Upper lobe of left lung (tissue), 4 donors: ENCODE results near the gene TPRX1.
"Not testable (repeated sequence)": the region's sequence is repeated elsewhere in the genome, so short reads cannot be mapped to it uniquely, and the experiment has no call there.

ENCODE experiments used
- POLR2A ChIP-seq, 4 donors: fragments of 450-650 bp; IDR thresholded peaks; one replicate each; pipeline ENCODE4 v1.5.1; 2016 to 2017; ENCODE audit warnings: antibody characterized with exemption in 4 of 4, mild to moderate bottlenecking in 2 of 4
- POLR2AphosphoS5 ChIP-seq, 2 donors: sonication (generic); formaldehyde crosslinking; IDR thresholded peaks; one replicate each; pipeline ENCODE4 v1.5.1; 2017; ENCODE audit warnings: antibody characterized with exemption in 2 of 2
- TF ChIP-seq, protein P1 (sequence below), 6 experiments: fragments of 450-650 bp in 4 of 6; fragments of 200-600 bp in 2 of 6; sonication (generic) in 2 of 6; IDR thresholded peaks; one replicate each; pipeline ENCODE4 v1.5.1; 2016 to 2019; ENCODE audit warnings: antibody characterized with exemption in 6 of 6

- not testable (repeated sequence) for TF ChIP-seq POLR2AphosphoS5, POLR2A (IDR thresholded peaks at IDR 0.05)
- TF ChIP-seq, protein P1, sequence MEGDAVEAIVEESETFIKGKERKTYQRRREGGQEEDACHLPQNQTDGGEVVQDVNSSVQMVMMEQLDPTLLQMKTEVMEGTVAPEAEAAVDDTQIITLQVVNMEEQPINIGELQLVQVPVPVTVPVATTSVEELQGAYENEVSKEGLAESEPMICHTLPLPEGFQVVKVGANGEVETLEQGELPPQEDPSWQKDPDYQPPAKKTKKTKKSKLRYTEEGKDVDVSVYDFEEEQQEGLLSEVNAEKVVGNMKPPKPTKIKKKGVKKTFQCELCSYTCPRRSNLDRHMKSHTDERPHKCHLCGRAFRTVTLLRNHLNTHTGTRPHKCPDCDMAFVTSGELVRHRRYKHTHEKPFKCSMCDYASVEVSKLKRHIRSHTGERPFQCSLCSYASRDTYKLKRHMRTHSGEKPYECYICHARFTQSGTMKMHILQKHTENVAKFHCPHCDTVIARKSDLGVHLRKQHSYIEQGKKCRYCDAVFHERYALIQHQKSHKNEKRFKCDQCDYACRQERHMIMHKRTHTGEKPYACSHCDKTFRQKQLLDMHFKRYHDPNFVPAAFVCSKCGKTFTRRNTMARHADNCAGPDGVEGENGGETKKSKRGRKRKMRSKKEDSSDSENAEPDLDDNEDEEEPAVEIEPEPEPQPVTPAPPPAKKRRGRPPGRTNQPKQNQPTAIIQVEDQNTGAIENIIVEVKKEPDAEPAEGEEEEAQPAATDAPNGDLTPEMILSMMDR (IDR thresholded peaks at IDR 0.05): not testable (repeated sequence)
Measured at GRCh38 chr19:47789811-47790210, 14.5 kb downstream of the TPRX1 start.
